Measurements from ENCODE around the gene ANKRD23.

ANKRD23 gene

DNA sequence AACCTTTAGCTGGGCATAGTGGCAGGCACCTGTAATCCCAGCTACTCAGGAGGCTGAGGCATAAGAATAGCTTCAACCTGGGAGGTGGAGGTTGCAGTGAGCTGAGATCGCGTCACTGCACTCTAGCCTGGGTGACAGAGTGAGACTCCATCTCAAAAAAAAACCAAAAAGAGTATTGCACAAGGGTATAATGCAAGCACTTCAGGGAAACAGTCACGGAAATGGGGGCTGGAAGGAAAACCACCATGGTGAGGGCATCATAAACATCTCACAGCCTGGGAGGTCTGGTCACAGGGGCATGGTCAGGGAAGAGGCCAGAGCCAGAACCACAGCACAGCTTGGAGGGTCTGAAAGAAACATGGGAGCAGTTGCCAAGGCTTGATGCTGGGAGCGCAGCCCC is 19.2 kb upstream of the ANKRD23 start:
- DNase-seq = peak; percentile 31

DNA sequence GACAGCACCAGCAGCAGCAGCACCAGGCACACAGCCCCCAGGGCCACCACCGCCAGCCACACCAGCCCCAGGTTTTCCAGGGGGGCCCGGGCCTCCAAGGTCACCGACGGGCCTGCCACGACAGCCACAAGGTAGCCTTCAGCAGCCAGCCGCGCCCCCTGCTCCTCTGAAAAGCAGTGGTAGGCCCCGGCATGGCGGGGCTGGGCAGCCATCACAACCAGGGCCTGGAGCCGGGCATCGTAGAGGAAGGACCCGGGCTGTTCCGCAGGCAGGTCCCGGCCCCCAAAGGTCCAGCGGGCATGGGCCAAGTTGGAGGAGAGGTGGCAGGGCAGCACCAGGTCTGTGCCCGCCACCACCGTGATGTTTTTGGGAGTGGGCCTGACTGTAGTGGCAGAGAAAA is 17.3 kb upstream of the ANKRD23 start:
- no peak for DNase-seq

DNA sequence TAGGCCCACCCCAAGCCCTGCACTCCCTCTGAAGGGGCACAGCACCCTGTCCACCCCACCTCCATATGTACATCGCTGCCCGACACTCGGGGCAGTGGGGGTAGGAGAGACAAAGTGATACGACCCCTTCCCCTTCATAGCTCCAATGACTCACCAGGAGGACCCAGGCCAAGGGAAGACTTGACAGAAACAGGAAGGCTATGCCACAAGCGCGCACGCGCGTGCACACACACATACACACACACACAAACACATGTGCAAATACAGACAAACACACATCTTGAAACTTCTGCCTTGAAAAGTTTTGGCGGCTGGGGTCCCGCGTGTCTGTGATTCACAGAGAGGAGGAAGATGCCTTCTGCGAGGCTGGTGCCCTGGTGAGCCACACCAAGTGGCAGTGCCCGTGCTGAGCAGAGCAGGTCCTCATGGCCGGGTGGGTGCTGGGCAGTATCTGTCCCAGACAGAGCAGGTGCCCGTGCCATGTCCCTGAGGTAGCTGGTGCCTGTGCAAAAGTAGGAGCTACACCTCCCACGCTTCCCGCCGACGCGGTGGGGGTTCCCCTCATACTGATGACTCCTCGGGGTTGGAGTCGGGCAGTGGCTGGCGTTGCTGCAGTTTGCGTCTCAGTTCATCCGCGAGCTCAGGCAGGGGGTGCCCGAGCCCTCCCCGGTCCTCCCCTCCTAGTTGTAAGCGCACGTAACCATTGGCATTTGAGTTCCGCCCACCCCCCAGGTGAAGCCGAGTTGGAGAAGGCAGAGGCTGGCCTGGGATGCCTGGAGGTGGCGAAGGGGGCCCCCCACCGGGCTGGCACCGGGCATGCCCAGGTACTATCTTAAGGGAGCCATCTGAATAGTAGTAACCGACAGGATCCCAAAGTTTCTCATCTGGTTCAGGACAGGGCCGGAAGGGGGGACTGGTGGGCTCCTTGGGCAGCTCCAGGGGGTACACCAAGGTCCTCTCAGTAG is 16.5 kb upstream of the ANKRD23 start:
- DNase-seq = no peak

DNA sequence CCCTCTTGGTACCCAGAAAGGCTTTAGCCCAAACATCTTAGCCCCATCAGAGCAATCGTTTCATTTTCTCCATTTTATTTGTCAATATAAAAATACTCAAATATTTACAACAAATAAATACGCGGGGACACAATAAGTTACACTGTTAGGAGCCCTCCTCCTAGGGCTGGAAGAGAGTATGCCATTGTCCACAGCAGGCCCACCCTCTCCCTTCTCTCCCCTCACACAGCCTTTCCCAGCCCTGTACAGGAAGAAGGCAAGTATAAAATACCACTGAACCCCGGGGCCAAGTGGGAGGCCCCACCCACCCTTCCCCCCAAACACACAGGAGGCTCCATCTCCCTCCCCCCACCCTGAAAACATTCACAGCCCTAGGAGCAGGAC is 15.9 kb upstream of the ANKRD23 start:
- DNase-seq = no peak

DNA sequence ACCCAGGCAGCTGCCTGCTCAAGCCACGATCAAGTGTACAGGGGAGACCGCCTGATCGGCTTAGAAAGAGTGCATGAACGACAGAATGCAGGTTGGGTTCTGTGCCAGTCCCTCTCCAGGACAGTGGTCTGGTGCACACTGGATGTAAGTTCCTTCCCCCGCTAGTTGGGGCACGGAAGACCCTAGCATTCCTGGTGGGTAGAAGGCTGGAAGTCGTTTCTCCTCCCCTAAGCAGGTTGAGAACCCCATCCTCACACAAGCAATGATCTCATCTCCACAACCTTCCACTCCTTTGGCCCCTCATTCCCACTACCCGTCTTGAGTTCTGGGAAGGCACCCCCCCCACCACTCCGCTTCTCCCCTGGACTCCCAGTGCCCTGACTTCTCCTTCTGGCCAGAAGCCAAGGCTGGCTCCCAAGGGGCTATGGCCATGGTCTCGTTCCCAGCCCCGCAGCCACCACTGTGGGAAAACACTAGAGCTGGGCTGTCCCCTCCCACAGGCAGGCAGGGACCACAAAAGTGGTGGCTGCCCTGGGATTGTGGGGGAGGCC is 15.4 kb upstream of the ANKRD23 start:
- no peak for DNase-seq

DNA sequence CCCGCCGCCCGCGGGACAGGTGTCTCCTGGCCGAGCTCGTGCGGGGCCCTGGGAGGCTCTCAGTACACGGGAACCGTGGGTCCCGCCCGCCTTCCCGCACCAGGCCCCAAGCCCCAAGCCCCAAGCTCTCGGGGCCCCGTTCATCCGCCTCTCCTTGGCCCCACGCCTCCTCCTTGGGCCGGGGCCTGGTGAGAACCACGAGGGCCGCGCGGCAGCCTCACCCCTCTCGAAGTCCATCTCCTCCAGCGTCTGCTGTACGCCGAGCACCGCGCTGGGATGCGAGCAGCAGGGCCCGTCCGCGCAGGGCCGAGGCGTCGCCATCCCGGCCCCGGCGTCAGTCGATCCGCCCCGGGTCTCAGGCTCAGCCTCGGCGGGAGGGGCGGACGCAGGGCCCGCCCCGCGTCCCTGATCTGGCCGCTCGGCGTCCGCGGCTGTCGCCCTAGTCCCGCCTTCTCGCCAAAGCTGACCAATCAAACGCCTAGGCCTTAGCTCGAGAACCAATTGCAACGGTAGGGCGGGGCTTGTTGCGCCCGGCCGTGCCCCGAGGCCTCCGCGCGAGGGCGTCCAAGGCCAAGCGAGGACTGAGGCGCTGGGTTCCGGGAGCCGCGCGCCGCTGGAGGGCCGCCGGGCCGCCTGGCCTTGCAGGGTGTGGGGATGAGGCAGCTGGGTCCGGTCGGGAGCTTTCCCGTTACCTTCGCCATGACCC is 14.0 kb upstream of the ANKRD23 start, which contains the start of gene ANKRD39:
TSS of gene ANKRD39 (minus strand) at position 350 of the 706 bp plus-strand sequence. CDS start at position 321, 29 bp downstream.
- peak; percentile 90 for DNase-seq

DNA sequence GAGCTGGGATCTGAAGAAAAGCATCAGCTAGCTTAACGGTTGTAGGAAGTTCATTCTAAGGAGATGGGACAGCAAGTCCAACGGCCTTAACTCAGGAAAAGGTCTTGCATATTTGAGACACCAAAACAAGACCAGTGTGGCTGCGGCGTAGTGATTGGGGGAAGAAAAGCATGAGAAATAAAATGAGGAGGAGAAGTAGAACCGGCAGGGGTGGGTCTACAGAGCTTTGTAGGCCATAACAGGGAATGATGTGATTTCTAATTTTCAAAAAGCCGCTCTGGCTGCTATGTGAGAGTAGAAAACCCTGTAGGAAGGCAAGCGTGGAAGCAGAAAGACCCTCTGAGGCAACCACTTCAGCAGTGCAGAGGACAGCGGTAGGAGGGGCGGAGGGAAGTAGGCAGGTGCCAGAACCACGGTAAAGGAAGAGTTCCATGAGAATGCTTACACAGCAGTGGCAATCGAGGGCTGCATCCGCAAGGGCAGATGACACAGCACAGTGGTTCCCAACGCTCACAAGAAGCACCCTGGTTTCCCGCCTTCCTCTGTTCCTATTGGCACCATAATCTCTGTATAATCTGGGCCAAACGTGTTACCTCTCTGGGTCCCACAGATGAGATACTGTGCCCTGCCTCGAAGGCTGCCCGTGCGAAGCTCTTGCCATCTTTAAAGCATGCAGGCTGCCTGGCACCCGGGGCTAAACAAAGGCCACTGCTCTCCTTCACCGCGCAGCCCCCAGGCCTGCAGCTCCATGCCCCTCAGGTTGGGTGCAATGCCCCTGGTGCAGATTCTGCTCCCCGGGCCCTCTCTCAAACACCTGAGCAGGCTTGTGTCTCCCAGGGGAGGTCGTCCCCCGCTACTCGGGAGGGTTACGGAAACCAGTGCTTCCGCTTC is 13.2 kb upstream of the ANKRD23 start:
- DNase-seq = peak; percentile 22

DNA sequence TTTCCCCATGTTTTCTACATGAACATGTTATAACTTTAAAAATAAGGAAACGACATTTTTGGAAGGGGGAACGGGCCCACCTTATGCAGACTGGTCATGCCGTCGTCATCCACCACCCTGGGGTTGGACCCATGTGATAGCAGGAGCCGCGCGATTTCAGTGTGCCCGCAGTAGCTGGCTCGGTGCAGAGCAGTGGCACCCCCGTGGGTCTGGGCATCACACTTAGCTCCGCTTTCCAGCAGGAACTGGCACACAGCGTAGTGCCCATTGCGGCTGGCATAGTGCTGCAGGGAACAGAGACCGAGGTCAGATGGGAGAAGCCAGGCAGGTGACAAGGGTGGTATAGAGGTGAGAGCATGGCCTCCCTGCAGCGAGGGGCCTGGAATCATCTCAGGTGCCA is 9.5 kb upstream of the ANKRD23 start:
- no peak for DNase-seq

DNA sequence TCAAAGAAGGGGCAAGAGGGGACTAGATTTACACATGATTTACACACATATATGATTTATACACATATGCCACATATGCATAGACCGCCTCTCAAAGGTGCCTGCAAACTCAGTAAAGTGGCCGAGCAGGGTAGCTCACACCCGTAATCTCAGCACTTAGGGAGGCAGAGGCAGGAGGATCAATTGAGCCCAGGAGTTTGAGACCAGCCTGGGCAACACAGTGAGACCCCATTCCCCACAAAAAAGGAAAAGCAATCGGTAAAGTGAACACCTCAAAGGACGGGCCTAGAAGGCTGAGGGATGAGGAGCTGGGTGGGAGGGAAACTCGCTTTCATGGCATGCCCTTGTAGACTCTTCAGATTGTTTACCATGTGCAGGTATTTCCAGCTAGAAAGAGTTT is 8.8 kb upstream of the ANKRD23 start:
- no peak for DNase-seq

DNA sequence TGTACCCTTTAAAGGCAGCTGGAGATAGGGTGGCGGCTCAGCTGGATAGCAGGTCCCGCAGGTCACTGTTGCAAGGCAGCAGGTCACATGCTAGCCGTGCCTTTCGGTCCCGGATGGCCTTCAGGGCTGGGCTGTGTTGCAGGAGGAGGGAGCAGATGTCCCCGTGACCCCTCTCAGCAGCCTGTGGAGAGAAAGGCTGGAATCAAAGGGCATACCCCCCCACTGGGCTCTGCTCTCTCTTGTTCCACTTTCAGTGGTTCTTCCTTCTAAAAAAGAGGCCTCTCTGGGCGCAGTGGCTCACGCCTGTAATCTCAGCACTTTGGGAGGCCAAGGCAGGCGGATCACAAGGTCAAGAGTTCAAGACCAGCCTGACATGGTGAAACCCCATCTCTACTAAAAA is 4.4 kb upstream of the ANKRD23 start:
- DNase-seq = no peak

DNA sequence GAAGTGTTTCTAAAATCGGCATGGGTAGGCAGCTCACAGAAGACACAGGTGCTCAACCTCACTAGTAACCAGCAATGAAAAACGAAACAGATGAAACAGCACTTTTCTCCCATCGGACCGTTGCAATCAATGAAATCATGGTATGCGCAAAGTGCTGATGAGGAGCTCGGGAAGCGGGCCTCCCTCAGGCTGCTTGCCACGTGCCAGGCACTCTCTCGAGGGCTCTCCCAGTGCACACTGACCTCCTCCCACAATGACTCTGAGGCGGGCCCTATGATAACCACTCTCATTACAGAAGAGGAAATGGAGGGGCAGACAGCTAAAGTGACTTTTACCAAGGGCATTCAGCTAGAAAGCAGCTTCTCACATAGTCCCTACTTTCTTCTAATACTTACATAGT is 3.8 kb upstream of the ANKRD23 start:
- no peak for DNase-seq

DNA sequence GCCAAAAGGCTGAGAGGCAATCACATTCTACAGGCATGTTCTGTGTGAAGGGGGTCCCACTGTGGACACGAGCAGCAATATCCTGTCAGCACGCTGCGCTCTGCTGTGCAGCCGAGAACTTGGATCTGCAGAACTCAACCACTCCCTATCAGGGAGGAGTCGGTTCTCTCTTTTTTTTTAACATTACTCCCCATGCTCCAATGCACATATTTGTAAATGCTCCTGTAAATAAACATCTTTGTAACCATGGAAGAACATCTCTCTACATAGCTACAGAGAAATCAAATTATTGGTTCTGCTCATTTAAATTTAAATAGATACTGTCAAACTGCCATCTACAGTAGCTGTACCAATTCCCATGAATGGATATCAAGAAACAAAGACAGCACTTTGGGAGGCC is 3.0 kb upstream of the ANKRD23 start:
- no peak for DNase-seq

DNA sequence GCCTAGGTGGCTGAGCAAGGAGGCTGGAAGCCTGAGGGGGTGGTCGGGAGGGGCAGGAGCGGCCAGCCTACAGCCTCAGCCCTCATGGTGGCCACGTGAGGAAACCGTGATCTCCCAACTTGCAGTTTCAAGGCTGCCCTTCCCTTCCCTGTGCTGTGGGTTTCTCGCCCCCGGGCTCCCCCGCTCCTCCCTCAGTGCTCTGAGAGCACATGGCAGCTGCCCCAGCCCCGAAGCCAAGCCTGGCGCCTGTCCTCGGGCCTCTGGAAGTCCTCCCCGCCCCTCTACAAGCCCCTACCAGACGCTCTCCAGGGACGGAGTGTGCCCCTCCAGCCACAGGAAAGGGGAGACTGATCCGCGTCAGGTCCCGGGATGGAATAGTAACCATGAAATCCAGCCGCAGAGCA is 586 bp upstream of the ANKRD23 start:
- no peak for DNase-seq

DNA sequence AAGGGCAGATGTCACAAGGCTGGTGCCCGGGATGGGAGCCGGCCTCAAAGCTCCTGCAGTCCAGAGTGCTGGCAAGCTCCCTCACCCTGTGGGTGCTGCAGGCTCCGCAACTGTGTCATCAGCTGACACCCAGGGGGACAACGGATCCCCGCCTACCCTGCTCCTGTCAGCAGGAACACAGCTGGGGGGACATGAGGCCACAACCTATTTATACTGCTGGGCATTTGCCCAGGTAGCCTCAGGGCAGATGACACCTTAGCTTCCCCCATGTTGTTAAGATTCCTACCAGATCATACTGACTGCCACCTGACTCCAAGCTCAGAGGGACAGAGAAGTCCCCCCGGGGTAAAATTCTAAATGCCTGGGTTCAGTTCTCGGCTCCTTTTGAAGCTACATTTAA is 1.2 kb downstream of the ANKRD23 start:
- DNase-seq = no peak

DNA sequence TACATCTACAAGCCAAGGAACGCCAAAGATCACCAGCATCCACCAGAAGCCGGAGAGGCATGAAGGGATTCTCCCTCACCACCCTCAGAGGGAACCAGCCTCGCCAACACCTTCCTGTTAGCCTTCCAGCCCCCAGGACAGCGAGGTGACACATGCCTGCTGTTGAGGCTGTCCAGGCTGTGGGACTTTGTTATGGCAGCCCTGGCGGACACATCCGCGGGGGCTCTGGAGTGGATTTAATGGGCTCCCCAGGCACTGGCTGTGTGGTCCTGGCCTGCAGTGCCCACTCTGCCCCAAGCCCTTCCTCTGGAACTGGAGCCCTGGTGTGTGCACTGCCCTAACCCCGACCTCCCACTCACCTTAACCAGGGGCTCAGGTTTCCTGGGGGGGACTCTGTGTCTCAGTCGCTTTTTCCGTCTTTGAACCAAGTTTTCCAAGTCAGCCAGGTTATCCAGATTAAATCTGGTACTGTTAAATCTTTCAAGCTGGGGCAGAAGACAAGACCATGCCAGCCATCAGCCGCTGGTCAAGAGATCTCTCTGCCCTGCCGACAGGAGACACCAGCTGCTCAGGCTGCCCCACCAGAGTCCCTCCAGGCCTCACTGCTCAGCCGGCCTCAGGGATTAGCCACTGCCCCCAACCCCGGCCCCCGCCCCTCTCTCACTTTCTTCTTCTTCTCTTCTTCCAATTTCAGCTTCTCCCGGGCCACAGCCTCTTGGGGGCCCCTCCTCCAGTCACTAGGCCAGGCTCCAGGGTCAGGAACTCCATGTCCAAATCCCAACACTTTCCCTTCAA is 1.9 kb downstream of the ANKRD23 start:
- no peak for DNase-seq

DNA sequence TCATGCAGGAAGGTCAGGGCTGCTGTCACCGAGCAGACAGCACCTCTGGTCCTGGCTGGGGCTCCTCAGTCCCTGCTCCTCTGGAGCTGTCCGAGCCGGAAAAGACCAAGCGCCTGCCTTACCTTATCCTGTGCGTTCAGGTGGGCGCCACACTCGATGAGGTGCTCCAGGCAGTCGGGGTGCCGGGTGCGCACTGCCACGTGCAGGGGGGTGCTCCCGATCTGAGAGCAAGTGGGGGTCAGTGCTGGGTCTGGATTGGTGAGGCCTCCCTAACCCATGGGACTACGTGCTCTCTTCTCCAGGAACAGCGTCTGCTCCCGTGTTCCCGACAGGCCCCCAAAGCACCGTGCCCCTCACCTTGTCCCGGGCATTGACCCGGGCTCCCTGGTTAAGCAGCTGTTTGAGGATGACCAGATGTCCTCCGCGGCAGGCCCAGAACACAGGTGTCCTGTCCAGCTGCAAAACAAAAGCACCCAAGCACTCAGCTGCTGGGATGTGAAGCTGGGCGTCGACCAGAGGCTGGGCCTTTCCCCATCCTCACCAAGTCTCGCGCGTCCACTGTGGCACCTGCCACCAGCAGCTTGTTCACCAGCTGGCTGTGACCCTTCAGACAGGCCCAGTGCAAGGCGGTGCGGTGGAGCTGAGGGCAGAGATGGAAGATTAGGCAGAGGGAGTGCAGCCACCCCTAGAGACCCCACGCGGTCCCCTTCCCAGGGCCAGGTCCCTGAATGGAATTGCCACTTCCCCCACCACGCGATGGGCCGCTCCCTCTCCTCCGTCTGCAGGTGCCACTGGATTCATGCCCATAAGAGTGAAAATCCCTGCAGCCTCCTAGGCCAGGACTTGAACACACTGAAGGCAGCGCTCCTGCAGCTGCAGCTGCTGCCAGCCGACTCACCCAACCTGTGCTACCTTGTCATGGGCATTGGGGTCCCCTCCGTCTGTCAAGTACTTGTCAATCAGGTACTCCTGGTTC is 3.7 kb downstream of the ANKRD23 start:
- no peak for DNase-seq

DNA sequence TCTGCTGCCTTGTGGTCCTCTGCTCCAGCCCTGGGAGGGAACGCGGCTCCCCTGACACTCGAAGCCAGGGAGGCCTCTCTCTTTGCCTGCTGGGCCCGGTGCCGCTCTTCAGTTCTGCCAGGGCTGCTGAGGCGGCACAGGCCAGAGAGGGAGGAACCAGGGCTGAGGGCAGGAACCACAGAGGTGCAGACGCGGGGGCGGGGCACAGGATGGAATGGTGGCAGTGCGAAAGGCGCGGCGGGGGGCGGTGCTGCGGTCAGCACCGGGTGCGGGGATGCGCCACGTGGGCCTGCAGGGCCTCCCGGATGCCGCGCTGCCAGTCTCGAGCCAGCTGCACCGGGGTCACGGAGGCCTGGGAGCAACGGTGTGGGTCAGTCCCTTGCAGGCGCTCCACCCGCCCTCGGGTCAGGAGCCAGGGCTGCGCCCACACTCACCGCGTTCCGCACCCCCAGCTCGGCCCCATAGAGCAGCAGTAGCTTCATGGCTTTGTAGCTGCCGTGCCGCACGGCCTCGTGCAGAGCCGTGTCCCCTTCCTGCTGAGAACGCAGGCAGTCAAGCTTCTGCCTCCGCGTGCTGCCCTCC is 4.4 kb downstream of the ANKRD23 start:
- no peak for DNase-seq

DNA sequence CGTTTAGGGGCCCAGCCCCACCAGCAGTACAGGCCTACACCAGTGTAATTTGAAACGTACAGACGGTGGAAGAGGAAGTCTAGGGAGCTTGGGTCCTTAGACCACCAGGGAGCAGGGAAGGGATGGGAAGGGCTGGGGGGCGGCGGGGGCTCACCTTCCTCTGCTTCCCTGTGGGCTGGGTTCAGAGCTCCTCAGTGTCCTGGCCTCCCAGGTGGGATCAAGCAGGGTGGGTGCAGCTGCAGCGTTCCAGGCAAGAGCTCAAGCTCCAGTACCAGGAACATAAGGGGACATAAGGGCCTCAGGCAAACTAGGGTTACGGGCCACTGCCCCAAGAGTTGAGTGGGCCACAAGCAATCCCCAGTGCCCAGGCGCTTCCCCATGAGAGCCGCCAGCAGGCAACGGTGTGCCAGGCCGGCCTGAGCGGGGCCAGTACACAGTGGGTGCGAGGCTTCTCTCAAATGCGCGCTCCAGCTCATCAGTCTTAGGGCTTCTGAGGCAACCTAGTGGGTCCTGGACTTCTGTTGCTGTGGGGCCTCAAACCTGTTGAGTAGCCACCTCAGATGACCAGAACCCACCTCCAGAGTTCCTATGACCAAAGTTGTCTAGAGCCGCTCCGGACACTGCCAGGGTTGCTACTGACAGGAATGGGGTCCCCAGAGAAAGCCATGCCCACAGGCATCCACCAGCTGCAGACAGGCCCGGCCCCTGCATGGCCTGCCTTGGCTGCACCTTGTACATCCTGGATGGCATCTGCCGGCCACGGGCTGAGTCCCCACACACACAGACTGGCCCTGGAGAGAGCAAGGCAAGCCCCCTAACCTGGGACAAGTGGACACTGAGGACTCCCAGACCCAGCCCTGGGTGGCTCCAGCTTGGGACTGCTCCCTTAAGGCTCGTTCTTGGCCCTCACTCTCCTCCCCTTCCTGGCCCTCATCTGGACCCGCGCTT is 5.2 kb downstream of the ANKRD23 start:
- no peak for DNase-seq

DNA sequence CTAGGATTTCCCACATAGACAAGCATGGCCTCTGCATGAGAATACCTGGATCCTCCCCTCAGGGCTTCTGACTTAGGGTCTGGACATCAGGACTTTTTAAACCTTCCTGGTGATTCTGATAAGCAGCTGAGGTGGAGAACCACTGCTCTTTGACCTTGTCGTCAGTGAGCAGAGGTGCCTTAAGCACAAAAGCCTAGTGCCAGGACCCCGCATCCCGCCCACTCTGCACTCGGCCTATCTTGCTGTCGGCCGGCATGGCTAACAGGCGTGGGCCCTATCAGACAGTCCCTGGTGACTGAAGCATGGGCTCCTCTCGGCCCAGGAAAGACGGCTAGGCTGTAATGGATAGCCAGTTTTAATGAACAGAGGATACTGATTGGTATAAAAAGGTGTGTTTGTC is 6.2 kb downstream of the ANKRD23 start:
- no peak for DNase-seq
